Activated B cell treated with CpG ODN at 0.5 μM for 24 hours (primary cell): ENCODE measurements around the gene TEX35. TPM values are rescaled to one million over a fixed set of nuclear protein-coding genes. Genes with fewer than 3 reads are reported as not detected.

Source experiments
- ATAC-seq: fragments of 200-7000 bp; cut with Tn5 transposase; one replicate; pipeline ENCODE4 v1.10.0; 2021; ENCODE audit warnings: low read depth, mild to moderate bottlenecking, moderate library complexity
- CTCF ChIA-PET: fragments of 350-600 bp; sonication (Branson Sonifier 250); formaldehyde crosslinking; loops from one replicate; lab custom pipeline; 2021; ENCODE audit warnings: antibody characterized with exemption; lab: Charles Lee
- POLR2A ChIA-PET: fragments of 350-600 bp; sonication (Branson Sonifier 250); formaldehyde crosslinking; loops from one replicate; lab custom pipeline; 2021; ENCODE audit warnings: antibody characterized with exemption; lab: Charles Lee
- DNase-seq: peaks from one replicate; pipeline ENCODE4 v3.0.0; 2022
- H3K27ac Mint-ChIP-seq: one replicate; pipeline ENCODE4 v1.8.0; 2020; ENCODE audit warnings: mixed read lengths
- H3K27me3 Mint-ChIP-seq: one replicate; pipeline ENCODE4 v1.8.0; 2021; ENCODE audit warnings: mixed read lengths
- H3K36me3 Mint-ChIP-seq: one replicate; pipeline ENCODE4 v1.8.0; 2021; ENCODE audit warnings: low read depth, mixed read lengths
- H3K4me1 Mint-ChIP-seq: one replicate; pipeline ENCODE4 v1.8.0; 2021; ENCODE audit warnings: mixed read lengths
- H3K4me3 Mint-ChIP-seq: one replicate; pipeline ENCODE4 v1.8.0; 2020; ENCODE audit warnings: mild to moderate bottlenecking, mixed read lengths
- H3K9me3 Mint-ChIP-seq: one replicate; pipeline ENCODE4 v1.8.0; 2020; ENCODE audit warnings: mixed read lengths
- intact Hi-C: fragments of 100-400 bp; cut with micrococcal nuclease; formaldehyde crosslinking; loops from one replicate; pipeline ENCODE4 v1.15.1; 2024
- total RNA-seq: library from RNA; stranded (reverse); gene quantifications from 2 replicates; pipeline ENCODE4 v1.2.3, GENCODE V29; 2022
- TF ChIP-seq, protein P1 (sequence below): fragments of 200-600 bp; IDR thresholded peaks from one replicate; pipeline ENCODE4 v1.8.0; 2022; ENCODE audit warnings: antibody characterized with exemption, mild to moderate bottlenecking

TEX35 gene
- total RNA-seq, 1 donor from 2014 or later: not detected

DNA sequence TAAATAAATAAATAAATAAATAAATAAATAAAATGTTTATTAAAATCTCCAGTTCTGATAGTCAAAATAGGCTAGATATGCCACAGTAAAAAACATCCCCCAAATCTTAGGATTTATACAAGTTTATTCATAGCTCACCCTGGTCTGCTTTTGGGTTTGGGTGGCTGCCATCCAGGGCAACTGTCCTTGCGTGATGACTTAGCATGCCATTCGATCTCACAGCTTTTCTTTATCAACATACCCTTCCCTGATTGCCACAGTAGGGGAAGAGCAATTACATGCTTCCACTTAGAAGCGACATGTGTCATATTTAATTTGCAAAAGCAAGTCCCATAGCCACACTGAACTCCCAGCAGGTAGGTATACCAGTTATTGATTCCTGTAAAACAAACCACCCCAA is 52.7 kb downstream of the TEX35 start:
- ChIA-PET POLR2A (interaction anchor here (0.6 to 2.8 kb wide), 5 partner anchors 14 to 119 kb away, joined by 3 to 13 read pairs (median 7); no protein-coding TSS in a partner anchor), CTCF (interaction anchor here (1.3 to 1.8 kb wide), 3 partner anchors 23 to 161 kb away, joined by 3 to 6 read pairs (median 3); no protein-coding TSS in a partner anchor)
- DNase-seq (no peak), ATAC-seq (no peak)
- TF ChIP-seq, protein P1, sequence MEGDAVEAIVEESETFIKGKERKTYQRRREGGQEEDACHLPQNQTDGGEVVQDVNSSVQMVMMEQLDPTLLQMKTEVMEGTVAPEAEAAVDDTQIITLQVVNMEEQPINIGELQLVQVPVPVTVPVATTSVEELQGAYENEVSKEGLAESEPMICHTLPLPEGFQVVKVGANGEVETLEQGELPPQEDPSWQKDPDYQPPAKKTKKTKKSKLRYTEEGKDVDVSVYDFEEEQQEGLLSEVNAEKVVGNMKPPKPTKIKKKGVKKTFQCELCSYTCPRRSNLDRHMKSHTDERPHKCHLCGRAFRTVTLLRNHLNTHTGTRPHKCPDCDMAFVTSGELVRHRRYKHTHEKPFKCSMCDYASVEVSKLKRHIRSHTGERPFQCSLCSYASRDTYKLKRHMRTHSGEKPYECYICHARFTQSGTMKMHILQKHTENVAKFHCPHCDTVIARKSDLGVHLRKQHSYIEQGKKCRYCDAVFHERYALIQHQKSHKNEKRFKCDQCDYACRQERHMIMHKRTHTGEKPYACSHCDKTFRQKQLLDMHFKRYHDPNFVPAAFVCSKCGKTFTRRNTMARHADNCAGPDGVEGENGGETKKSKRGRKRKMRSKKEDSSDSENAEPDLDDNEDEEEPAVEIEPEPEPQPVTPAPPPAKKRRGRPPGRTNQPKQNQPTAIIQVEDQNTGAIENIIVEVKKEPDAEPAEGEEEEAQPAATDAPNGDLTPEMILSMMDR: no peak
- H3K4me1 Mint-ChIP-seq: peaks cover 80% of the 10 kb centered on the region
- intact Hi-C loops: loop anchor here (2.0 kb wide), 1 partner anchor 13 kb away; no protein-coding TSS in a partner anchor
- peaks cover 5% of the 10 kb centered on the region for H3K9me3 Mint-ChIP-seq
- H3K36me3 Mint-ChIP-seq: peaks cover 28% of the 10 kb centered on the region
- peak overlapping the region; percentile 28 for H3K27ac Mint-ChIP-seq
- no peak overlapping the region for H3K4me3 Mint-ChIP-seq
- no peaks in the 10 kb centered on the region for H3K27me3 Mint-ChIP-seq

DNA sequence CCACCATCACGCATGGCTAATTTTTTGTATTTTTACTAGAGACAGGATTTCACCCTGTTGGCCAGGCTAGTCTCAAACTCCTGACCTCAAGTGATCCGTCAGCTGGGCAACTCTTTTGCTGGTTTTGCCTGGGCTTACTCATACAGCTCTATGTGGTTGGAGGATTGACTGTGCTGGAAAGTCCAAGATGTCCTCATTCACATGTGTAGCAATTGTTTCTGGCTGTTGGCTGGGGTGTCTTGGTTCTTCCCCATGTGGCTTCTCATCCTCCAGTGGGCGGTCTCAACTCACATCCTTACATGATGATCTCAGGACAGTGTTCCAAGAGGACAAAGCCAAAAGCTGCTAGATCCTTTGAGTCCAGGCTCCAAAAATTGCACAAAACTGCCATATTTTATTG is 53.3 kb downstream of the TEX35 start:
- ChIA-PET CTCF (interaction anchor here (1.0 to 1.6 kb wide), 3 partner anchors 10 to 160 kb away, joined by 3 read pairs; no protein-coding TSS in a partner anchor), POLR2A (interaction anchor here (0.6 to 2.8 kb wide), 6 partner anchors 14 to 118 kb away, joined by 3 to 13 read pairs (median 6); no protein-coding TSS in a partner anchor)
- intact Hi-C loops: no loop called here
- H3K36me3 Mint-ChIP-seq: peaks cover 28% of the 10 kb centered on the region
- H3K4me3 Mint-ChIP-seq: no peak overlapping the region
- TF ChIP-seq, protein P1: no peak
- no peaks in the 10 kb centered on the region for H3K27me3 Mint-ChIP-seq
- peaks cover 74% of the 10 kb centered on the region for H3K4me1 Mint-ChIP-seq
- peaks cover 5% of the 10 kb centered on the region for H3K9me3 Mint-ChIP-seq
- DNase-seq (no peak), ATAC-seq (peak; percentile 52)
- peak overlapping the region; percentile 68 for H3K27ac Mint-ChIP-seq

DNA sequence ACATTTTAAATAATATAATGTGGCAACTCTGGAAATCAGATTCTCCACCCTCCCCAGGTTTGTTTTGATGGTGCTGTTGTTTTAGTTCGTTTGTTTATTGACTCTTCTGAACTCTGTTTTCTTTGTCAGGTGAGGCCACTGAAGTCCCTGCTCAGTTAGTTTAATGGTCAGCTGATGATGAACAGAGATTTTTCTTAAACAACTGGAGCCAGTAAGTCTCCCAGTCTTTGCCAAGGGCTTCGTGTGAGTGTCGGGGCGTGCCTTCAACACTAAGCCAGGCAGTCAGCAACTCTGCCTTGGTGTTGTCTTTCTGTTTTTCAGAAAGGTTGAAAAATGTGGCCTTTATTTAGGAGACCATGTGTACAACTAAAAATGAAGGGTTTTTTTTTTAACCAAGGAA is 58.9 kb downstream of the TEX35 start:
- ChIA-PET POLR2A (interaction anchor here (0.7 to 2.0 kb wide), 4 partner anchors 10 to 157 kb away, joined by 3 to 8 read pairs (median 4); no protein-coding TSS in a partner anchor), CTCF (interaction anchor here (1.0 to 1.9 kb wide), 4 partner anchors 9 to 245 kb away, joined by 3 to 9 read pairs (median 4); partner anchors contain the start of gene RALGPS2)
- Mint-ChIP-seq H3K27me3 (no peaks in the 10 kb centered on the region), H3K9me3 (peaks cover 5% of the 10 kb centered on the region), H3K36me3 (peaks cover 26% of the 10 kb centered on the region), H3K4me3 (no peak overlapping the region), H3K4me1 (peaks cover 68% of the 10 kb centered on the region), H3K27ac (no peak overlapping the region)
- ATAC-seq (no peak), DNase-seq (no peak)
- intact Hi-C loops: no loop called here
- TF ChIP-seq, protein P1: no peak

Other genes with a start within 250 kb of the TEX35 start
- gene CLEC20A, start 16.1 kb upstream of the TEX35 start, total RNA-seq: 1.7 and 2.9 TPM in 2 replicates
- gene RALGPS2, start 212.1 kb downstream of the TEX35 start, total RNA-seq: 171 and 207 TPM in 2 replicates